IPS DF 6.9 (cell line): ENCODE measurements around the gene KLK14.

ENCODE experiments used
- DNase-seq: peaks from one replicate; pipeline ENCODE4 v3.0.0-alpha.2; 2013; ENCODE audit warnings: low read depth, low spot score
- H3K27ac ChIP-seq: one replicate; pipeline ENCODE4 v1.5.1; 2013; ENCODE audit warnings: low read length, control low read depth
- H3K27me3 ChIP-seq: 2 replicates; pipeline ENCODE4 v1.6.1; 2013; ENCODE audit warnings: mild to moderate bottlenecking, low read length; ENCODE audit not compliant: control insufficient read depth, insufficient read depth
- H3K36me3 ChIP-seq: 2 replicates; pipeline ENCODE4 v1.6.1; 2013; ENCODE audit warnings: low read length; ENCODE audit not compliant: control insufficient read depth, insufficient read depth
- H3K4me1 ChIP-seq: 2 replicates; pipeline ENCODE4 v1.6.1; 2013; ENCODE audit warnings: low read length; ENCODE audit not compliant: control insufficient read depth, insufficient read depth
- H3K4me3 ChIP-seq: 2 replicates; pipeline ENCODE4 v1.5.1; 2013; ENCODE audit warnings: mild to moderate bottlenecking, low read length
- H3K9me3 ChIP-seq: 2 replicates; pipeline ENCODE4 v1.6.1; 2013; ENCODE audit warnings: low read length, inconsistent platforms; ENCODE audit not compliant: control insufficient read depth, insufficient read depth
- WGBS: extraction: QIAGEN DNeasy Blood & Tissue Kit; methylation state at CpG from one replicate; pipeline ENCODE4 v1.1.7; 2013; ENCODE audit warnings: mixed read lengths, missing lambda C conversion rate; ENCODE audit not compliant: insufficient read length, insufficient coverage; 5-methylcytosine and 5-hydroxymethylcytosine counted together

Gene KLK14

DNA sequence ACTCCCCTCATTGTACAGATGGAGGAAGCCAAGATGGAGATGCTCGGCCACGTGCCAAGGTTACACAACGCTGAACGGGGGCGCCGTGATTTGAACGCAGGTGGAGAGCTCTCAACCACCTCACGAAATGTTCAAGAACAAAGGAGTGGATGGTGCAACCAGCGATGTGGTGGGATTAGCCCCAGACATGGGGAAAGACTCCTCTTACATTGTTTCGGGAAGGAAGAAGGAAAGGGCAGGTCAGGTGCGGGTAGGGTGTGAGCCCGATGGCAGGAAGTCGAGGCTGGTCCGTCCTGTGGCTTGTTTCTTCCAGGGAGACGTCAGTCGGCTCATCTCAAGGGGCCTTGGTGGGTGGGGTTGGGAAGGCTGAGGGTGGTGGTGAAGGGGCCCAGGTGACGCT lies 7.1 kb upstream of the KLK14 start:
- no peaks in the 10 kb centered on the region for H3K36me3 ChIP-seq
- no peaks in the 10 kb centered on the region for H3K27me3 ChIP-seq
- no peak for DNase-seq
- no peak overlapping the region for H3K4me3 ChIP-seq
- no peaks in the 10 kb centered on the region for H3K4me1 ChIP-seq
- H3K27ac ChIP-seq = no peak overlapping the region
- WGBS = no CpG with 5 or more reads among the region's 17 CpGs
- no peaks in the 10 kb centered on the region for H3K9me3 ChIP-seq

DNA sequence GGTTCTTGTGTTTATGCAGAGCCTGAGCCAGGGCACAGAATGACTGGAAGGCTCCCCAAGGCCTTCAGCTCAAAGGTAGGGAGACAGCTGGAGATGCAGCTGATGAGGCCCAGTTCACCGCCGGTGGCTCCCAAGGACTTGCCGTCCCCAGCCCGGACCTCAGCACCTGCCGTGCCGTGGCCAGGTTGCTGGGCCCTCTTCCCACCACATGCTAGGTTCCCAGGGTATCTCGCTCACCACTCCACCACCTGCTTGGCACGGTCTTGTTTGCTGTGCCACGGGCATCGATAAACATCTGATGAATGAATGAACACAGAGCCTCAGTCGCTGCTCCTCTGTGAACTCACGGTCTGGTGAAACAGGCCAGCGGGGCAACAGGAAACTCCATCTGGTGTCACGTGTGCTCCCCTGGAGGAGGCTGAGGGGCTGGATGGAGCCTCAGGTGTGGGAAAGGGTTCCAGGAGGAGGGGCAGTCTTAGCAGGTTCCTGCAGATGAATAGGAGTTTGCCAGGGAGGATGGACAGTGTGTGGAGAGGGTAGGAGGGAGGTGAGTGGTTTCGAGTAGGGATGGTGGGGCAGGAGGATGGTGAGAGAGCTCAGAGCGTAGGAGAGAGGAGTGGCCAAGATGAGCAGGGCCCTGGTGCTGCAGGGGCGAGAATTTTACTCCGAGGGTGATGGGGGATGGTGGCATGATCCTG lies 3.6 kb upstream of the KLK14 start:
- WGBS = 100% methylated on average over 1 of the region's 18 CpGs
- Histone ChIP-seq H3K36me3 (no peaks in the 10 kb centered on the region), H3K27ac (no peak overlapping the region), H3K4me1 (no peaks in the 10 kb centered on the region), H3K27me3 (no peaks in the 10 kb centered on the region), H3K4me3 (no peak overlapping the region), H3K9me3 (no peaks in the 10 kb centered on the region)
- no peak for DNase-seq

DNA sequence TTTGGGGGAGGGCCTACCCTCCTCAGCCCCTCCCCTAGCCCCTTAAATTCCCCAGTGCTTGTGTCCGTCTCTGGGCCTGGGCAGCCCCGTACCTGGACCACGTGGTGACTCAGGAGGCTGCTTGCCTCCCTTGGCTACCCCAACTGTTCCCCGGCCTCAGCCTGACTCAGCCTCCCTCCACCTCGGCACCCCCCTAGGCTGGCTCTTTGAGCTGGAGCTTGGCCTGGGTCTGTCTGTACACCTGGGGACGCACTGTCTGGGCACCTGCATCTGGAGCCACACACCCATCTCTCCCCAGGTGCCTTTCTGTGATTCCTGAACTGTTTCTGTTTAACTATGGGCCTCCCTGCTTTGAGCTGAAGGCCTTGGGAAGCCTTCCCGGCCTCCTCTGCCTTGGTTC lies 1.8 kb upstream of the KLK14 start:
- no peaks in the 10 kb centered on the region for H3K27me3 ChIP-seq
- WGBS = no CpG with 5 or more reads among the region's 7 CpGs
- H3K27ac ChIP-seq = no peak overlapping the region
- no peak overlapping the region for H3K4me3 ChIP-seq
- H3K4me1 ChIP-seq = no peaks in the 10 kb centered on the region
- H3K36me3 ChIP-seq = no peaks in the 10 kb centered on the region
- no peaks in the 10 kb centered on the region for H3K9me3 ChIP-seq
- no peak for DNase-seq

DNA sequence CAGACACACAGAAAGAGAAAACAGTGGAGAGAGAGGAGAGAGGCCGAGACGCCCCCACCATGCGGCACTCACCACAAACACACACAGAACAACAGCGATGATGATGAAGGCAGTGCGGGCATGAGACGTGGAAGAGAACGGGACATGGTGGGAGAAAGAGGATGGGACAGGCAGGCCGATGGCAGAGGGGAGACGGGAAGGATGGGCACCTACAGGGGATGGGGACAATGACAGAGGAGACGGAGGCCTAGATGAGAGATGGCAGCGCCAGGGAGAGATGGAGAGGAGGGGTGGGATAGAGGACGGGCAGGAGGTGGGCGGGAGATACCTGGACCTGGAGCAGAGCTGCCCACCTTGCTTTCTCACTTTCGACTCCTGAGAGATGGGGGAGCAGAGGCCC lies 1.1 kb upstream of the KLK14 start:
- no peak overlapping the region for H3K4me3 ChIP-seq
- no peak overlapping the region for H3K27ac ChIP-seq
- H3K27me3 ChIP-seq = no peaks in the 10 kb centered on the region
- no peaks in the 10 kb centered on the region for H3K36me3 ChIP-seq
- H3K9me3 ChIP-seq = no peaks in the 10 kb centered on the region
- no peaks in the 10 kb centered on the region for H3K4me1 ChIP-seq
- WGBS = no CpG with 5 or more reads among the region's 14 CpGs
- DNase-seq = no peak

DNA sequence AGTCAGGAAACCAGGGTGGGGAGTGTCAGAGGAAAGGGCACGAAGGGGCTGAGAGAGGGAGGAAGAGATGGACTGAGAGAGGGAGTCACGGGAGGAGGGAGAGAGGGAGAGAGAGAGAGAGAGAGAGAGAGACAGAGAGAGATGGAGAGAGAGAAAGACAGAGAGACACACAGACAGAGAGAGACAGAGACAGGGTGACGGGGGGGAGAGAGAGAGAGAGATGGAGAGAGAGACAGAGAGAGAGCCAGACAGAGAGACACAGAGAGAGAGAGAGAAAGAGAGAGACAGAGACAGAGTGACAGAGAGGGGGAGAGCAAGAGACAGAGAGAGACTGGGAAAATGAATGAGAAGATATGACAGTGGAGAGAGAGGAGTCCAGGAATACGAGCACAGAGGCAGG lies 494 bp upstream of the KLK14 start:
- no peaks in the 10 kb centered on the region for H3K27me3 ChIP-seq
- WGBS = no CpG with 5 or more reads among the region's 4 CpGs
- H3K4me3 ChIP-seq = no peak overlapping the region
- no peak for DNase-seq
- H3K36me3 ChIP-seq = no peaks in the 10 kb centered on the region
- no peak overlapping the region for H3K27ac ChIP-seq
- H3K4me1 ChIP-seq = no peaks in the 10 kb centered on the region
- no peaks in the 10 kb centered on the region for H3K9me3 ChIP-seq

DNA sequence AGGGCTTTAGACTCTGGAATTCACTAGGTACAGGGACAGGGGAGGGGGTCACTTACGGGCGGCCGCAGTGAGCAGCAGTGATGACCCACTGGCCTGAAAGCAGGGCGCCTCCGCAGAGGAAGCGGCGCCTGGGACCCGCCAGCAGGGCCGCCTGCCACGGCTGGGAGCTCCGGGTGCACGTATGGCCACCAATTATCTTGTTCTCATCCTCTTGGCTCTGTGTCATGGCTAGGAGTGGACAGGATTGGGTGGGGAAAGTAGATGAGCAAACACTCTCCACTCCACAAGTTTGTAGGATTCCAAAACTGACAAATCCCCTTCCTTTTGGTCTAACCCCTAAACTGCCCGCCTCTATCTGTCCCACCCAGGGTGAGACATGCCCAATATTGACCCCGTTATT lies 1.2 kb downstream of the KLK14 start:
- DNase-seq = no peak
- Histone ChIP-seq H3K4me3 (no peak overlapping the region), H3K27ac (no peak overlapping the region), H3K9me3 (no peaks in the 10 kb centered on the region), H3K27me3 (no peaks in the 10 kb centered on the region), H3K36me3 (no peaks in the 10 kb centered on the region), H3K4me1 (peaks cover 2% of the 10 kb centered on the region; the same call in 1 of the 2 replicates)
- no CpG with 5 or more reads among the region's 14 CpGs for WGBS

DNA sequence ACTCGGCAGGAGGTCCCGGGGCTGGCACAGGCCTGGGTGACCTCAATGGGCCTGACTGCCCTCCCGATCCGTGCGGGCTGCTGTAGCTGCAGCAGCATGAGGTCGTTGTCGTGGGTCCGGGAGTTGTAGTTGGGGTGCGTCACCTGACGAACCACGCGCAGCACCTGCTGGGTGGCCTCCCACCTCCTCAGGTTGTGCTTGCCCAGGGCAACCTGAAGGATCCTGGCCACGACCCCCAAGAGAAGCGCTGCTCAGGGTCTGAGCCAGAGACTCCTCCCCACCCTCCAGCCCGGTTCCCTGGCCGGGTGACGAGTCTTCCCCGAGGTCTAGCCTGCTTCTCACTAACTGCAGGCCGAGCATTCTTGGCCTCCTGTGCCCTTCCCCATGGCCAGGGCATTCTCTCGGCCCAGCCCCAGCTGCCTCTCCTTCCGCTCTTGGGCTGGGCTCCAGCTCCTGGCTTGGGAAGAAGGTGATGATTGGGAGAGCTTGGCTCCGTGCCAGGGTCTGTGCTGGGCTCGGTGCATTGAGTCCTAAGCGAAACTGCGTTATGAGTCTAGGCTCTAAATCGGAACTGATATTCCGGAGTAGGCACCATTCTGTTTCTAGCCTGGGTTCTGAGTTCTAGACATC lies 3.1 kb downstream of the KLK14 start:
- no peak for DNase-seq
- H3K4me3 ChIP-seq = no peak overlapping the region
- no CpG with 5 or more reads among the region's 27 CpGs for WGBS
- no peaks in the 10 kb centered on the region for H3K27me3 ChIP-seq
- no peaks in the 10 kb centered on the region for H3K9me3 ChIP-seq
- H3K36me3 ChIP-seq = no peaks in the 10 kb centered on the region
- no peak overlapping the region for H3K27ac ChIP-seq
- H3K4me1 ChIP-seq = peaks cover 2% of the 10 kb centered on the region; the same call in 1 of the 2 replicates

DNA sequence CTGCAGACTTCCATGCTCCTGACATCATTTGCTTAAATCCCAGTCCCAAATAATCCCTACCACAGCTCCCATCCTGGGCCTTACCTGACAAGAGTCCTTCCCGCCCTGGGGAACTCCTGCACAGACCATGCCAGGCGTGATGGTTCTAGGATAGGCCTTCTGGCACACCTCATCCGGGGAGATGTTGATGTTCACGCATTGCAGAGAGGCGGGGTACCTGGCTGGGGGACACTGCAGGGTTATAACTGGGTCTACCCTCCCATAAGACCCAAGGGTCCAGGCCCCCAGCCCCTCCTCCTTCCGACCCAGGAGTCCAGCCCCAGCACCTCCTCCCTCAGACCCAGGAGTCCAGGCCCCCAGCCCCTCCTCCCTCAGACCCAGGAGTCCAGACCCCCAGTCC lies 4.0 kb downstream of the KLK14 start:
- no peak overlapping the region for H3K27ac ChIP-seq
- no peak overlapping the region for H3K4me3 ChIP-seq
- H3K36me3 ChIP-seq = no peaks in the 10 kb centered on the region
- DNase-seq = no peak
- peaks cover 2% of the 10 kb centered on the region; the same call in 1 of the 2 replicates for H3K4me1 ChIP-seq
- no peaks in the 10 kb centered on the region for H3K27me3 ChIP-seq
- no CpG with 5 or more reads among the region's 6 CpGs for WGBS
- H3K9me3 ChIP-seq = no peaks in the 10 kb centered on the region

DNA sequence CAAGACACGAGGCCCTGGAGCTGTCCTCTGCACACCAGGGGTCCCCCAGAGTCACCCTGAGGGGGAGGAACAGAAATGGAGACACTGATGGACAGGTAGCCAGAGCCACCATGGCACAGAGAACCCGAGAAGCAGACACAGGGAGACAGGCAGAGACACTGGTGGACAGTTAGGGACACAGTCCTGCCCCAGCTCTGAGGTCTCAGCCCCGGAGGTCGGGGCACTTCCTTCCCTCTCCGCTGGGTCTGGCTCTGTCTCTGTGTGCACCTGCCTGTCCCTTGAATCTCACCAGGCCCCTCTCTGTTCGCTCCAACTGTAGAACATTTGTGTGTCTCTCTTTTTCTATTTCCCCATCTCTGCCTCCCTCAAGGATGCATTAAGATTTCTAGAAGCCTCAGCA lies 4.6 kb downstream of the KLK14 start:
- H3K4me1 ChIP-seq = peaks cover 2% of the 10 kb centered on the region; the same call in 1 of the 2 replicates
- H3K9me3 ChIP-seq = no peaks in the 10 kb centered on the region
- H3K27ac ChIP-seq = no peak overlapping the region
- no peaks in the 10 kb centered on the region for H3K36me3 ChIP-seq
- no peak for DNase-seq
- no CpG with 5 or more reads among the region's 6 CpGs for WGBS
- H3K27me3 ChIP-seq = no peaks in the 10 kb centered on the region
- H3K4me3 ChIP-seq = no peak overlapping the region

DNA sequence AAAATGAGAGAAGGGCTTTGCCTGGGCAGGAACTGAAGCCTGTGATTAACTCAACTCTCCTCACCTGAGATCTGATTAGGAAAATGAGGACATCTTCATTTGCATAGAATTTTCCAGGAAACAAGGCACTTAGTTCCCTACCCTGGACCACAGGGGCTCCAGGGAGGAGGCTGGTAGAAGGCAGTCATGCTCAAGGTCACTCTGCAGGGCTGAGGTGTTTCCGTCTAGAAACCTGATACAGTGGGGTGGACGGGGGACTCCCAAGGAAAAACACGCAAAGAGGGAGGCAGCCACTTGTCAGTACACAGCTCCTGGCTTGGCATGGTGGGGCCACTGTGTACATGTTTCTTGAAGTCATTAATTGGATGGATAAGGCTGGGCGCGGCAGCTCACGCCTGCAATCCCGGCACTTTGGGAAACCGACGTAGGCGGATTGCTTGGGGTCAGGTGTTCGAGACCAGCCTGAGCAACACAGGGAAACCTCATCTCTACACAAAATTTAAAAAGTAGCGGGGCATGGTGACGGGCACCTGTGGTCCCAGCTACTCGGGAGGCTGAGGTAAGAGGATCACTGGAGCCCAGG lies 6.0 kb downstream of the KLK14 start:
- no CpG with 5 or more reads among the region's 14 CpGs for WGBS
- H3K36me3 ChIP-seq = no peaks in the 10 kb centered on the region
- DNase-seq = no peak

More for the DNA sequence above, 6.0 kb downstream of the KLK14 start:
- Histone ChIP-seq H3K4me1 (peaks cover 2% of the 10 kb centered on the region; the same call in 1 of the 2 replicates), H3K4me3 (no peak overlapping the region), H3K27me3 (no peaks in the 10 kb centered on the region), H3K27ac (no peak overlapping the region), H3K9me3 (no peaks in the 10 kb centered on the region)
